ENCODE data around the gene ZSCAN20.

DNA sequence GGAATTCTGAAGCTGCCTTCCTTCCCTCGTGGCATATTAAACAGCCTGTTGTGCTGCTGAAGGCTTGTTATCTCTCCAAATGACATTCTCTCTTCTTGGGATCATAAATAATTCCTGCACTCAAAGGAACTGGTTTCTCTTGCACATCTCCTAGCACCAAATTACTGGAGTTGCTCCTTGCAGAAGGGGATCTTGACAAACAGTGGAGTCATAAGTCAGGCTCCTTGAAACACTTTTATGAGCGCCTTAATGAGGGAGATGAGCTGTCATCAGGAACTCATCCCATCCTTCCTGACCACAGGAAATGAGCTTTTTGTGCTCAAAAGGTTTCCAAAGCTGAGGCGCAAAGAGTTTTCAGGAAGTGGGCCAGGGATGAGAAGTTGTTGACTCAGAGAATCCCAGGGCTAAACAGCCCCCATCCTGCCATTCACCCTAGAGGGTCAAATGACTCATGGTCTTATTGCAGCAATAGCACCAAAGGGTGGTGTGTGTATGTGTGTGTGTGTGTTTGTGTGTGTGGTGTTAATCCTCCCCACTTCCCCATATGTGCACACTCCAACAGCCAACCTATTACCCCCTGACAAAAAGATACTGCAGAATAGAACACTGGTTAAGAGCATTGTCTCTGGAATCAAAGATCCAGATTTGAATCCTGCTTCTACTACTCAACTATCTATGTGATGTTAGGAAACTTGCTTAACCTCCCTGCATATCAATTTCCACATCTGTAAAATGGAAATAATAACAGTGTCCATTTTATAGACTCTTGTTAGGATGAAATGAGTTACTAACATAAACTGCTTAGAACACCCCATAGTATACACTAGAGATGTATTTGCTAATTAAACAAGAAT, 38.7 kb upstream of the ZSCAN20 start:
- TF ChIP-seq, protein P1, sequence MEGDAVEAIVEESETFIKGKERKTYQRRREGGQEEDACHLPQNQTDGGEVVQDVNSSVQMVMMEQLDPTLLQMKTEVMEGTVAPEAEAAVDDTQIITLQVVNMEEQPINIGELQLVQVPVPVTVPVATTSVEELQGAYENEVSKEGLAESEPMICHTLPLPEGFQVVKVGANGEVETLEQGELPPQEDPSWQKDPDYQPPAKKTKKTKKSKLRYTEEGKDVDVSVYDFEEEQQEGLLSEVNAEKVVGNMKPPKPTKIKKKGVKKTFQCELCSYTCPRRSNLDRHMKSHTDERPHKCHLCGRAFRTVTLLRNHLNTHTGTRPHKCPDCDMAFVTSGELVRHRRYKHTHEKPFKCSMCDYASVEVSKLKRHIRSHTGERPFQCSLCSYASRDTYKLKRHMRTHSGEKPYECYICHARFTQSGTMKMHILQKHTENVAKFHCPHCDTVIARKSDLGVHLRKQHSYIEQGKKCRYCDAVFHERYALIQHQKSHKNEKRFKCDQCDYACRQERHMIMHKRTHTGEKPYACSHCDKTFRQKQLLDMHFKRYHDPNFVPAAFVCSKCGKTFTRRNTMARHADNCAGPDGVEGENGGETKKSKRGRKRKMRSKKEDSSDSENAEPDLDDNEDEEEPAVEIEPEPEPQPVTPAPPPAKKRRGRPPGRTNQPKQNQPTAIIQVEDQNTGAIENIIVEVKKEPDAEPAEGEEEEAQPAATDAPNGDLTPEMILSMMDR (IDR thresholded peaks at IDR 0.05; ENCODE audit: poor library complexity, severe bottlenecking) = no peak
- no peak for TF ChIP-seq EZH2 (IDR thresholded peaks at IDR 0.05; ENCODE audit: borderline replicate concordance, insufficient read depth, low read length, poor library complexity, severe bottlenecking)
- TF ChIP-seq POLR2AphosphoS5 (IDR thresholded peaks at IDR 0.05) = no peak

Data from neural cell (in vitro differentiated cells).